Peyer's patch (tissue), 4 donors: ENCODE results near the gene GLS. TPM values are rescaled to one million over a fixed set of nuclear protein-coding genes. Genes with fewer than 3 reads are reported as not detected.

Experiments
- DNase-seq, 3 donors: peaks; one replicate each; pipeline ENCODE4 v3.0.0-alpha.2; 2017 to 2019
- H3K27ac ChIP-seq, 4 donors: fragments of 200-600 bp; sonication (generic); one replicate each; pipeline ENCODE4 v1.5.1; 2016 to 2019
- H3K27me3 ChIP-seq, 2 donors: fragments of 200-600 bp; sonication (generic); one replicate each; pipeline ENCODE4 v1.5.1; 2019
- H3K36me3 ChIP-seq, 3 donors: fragments of 200-600 bp; sonication (generic); one replicate each; pipeline ENCODE4 v1.5.1; 2016 to 2019
- H3K4me1 ChIP-seq, 4 donors: fragments of 200-600 bp; sonication (generic); one replicate each; pipeline ENCODE4 v1.5.1; 2016 to 2019
- H3K4me3 ChIP-seq, 4 donors: fragments of 200-600 bp; sonication (generic); 1 replicate in 3 of 4; 2 replicates in 1 of 4; pipeline ENCODE4 v1.5.1; 2016 to 2019; ENCODE audit warnings: mild to moderate bottlenecking in 1 of 4
- H3K9me3 ChIP-seq, 4 donors: fragments of 200-600 bp; sonication (generic); one replicate each; pipeline ENCODE4 v1.5.1; 2016 to 2019; ENCODE audit warnings: mild to moderate bottlenecking in 1 of 4
- CTCF ChIP-seq, 6 experiments: fragments of 450-650 bp in 4 of 6; fragments of 200-600 bp in 2 of 6; sonication (generic) in 1 of 6; IDR thresholded peaks; one replicate each; pipeline ENCODE4 v1.5.1; 2017 to 2019; ENCODE audit warnings: antibody characterized with exemption in 6 of 6, mild to moderate bottlenecking in 3 of 6, moderate library complexity in 1 of 6
- POLR2A ChIP-seq, 2 donors: fragments of 450-650 bp; IDR thresholded peaks; one replicate each; pipeline ENCODE4 v1.5.1; 2017; ENCODE audit warnings: antibody characterized with exemption in 2 of 2, mild to moderate bottlenecking in 2 of 2, moderate library complexity in 2 of 2
- total RNA-seq, 4 donors: library from RNA; depleted of rRNA; stranded (reverse); fragments of >200 nt; gene quantifications; one replicate each; pipeline ENCODE4 v1.1.0, GENCODE V29; 2016

Gene GLS
- total RNA-seq, 4 donors from 2014 or later = 232 to 298 (median 258) TPM

GRCh38 chr2:190911813-190912212 lies 31.2 kb downstream of the GLS start:
- no peaks in the 10 kb centered on the region for H3K9me3 ChIP-seq
- TF ChIP-seq CTCF (IDR thresholded peaks at IDR 0.05) = no peak
- TF ChIP-seq POLR2A (IDR thresholded peaks at IDR 0.05) = no peak
- H3K36me3 ChIP-seq = peaks cover 0 to 42% (median 0%) of the 10 kb centered on the region in 3 donors
- no peaks in the 10 kb centered on the region for H3K27me3 ChIP-seq
- H3K4me1 ChIP-seq = no peaks in the 10 kb centered on the region
- H3K4me3 ChIP-seq = no peak overlapping the region
- no peak for DNase-seq
- H3K27ac ChIP-seq = peak overlapping the region in 1 of 4 donors; percentile 1

DNA sequence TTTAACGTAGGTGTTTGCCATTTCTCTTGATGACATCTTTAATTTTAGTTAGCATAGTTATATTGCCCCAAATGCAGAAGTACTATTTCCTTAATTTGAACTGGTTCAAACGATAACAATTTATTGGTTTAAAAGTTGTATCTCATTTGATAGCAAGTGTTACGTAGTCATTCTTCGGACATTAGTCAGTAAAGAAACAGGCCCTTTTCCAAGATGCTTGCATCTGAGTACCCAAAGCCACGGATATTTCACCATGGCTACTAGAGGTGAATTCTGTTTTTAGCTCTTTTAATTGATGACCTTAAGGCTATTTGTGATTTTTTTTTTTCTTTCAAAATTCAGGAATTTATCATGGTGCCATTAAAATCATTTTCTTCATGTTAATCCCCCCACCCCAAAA lies 32.1 kb downstream of the GLS start:
- TF ChIP-seq CTCF (IDR thresholded peaks at IDR 0.05) = no peak
- TF ChIP-seq POLR2A (IDR thresholded peaks at IDR 0.05) = no peak
- no peak for DNase-seq
- peaks cover 0 to 51% (median 0%) of the 10 kb centered on the region in 3 donors for H3K36me3 ChIP-seq
- H3K9me3 ChIP-seq = no peaks in the 10 kb centered on the region
- H3K4me1 ChIP-seq = no peaks in the 10 kb centered on the region
- H3K27me3 ChIP-seq = no peaks in the 10 kb centered on the region
- H3K27ac ChIP-seq = no peak overlapping the region
- H3K4me3 ChIP-seq = no peak overlapping the region

DNA sequence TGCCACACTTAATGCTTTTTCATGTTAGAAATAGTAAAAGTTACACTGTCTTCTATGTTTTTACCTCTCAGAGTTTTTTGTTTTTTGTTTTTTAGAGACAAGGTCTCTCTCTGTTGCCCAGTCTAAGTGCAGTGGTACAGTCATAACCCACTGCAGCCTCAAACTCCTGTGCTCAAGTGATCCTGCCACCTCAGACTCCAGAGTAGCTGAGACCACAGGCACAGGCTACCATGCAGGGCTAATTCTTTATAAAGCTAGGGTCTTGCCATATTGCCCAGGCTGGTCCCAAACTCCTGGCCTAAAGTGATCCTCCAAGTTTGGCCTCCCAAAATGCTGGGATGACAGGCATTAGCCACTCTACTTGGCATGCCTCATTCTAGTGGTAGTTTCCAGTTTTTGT lies 33.1 kb downstream of the GLS start:
- no peak overlapping the region for H3K4me3 ChIP-seq
- H3K27ac ChIP-seq = no peak overlapping the region
- no peaks in the 10 kb centered on the region for H3K4me1 ChIP-seq
- DNase-seq = no peak
- no peaks in the 10 kb centered on the region for H3K9me3 ChIP-seq
- TF ChIP-seq CTCF (IDR thresholded peaks at IDR 0.05) = no peak
- TF ChIP-seq POLR2A (IDR thresholded peaks at IDR 0.05) = no peak
- H3K27me3 ChIP-seq = no peaks in the 10 kb centered on the region
- H3K36me3 ChIP-seq = peaks cover 0 to 56% (median 0%) of the 10 kb centered on the region in 3 donors

- DNase-seq = no peak
Observed at GRCh38 chr2:190916829-190917228, 36.2 kb downstream of the GLS start.

GRCh38 chr2:190920085-190920484 lies 39.5 kb downstream of the GLS start:
- H3K36me3 ChIP-seq = peaks cover 0 to 68% (median 0%) of the 10 kb centered on the region in 3 donors
- no peak overlapping the region for H3K4me3 ChIP-seq
- no peak overlapping the region for H3K27ac ChIP-seq
- no peak for DNase-seq
- H3K27me3 ChIP-seq = no peaks in the 10 kb centered on the region
- H3K9me3 ChIP-seq = no peaks in the 10 kb centered on the region
- no peak for TF ChIP-seq POLR2A (IDR thresholded peaks at IDR 0.05)
- TF ChIP-seq CTCF (IDR thresholded peaks at IDR 0.05) = no peak
- H3K4me1 ChIP-seq = no peaks in the 10 kb centered on the region

More at GRCh38 chr2:190916829-190917228, 36.2 kb downstream of the GLS start:
- H3K27ac ChIP-seq = no peak overlapping the region
- H3K4me1 ChIP-seq = no peaks in the 10 kb centered on the region
- no peak for TF ChIP-seq POLR2A (IDR thresholded peaks at IDR 0.05)
- no peak for TF ChIP-seq CTCF (IDR thresholded peaks at IDR 0.05)
- no peaks in the 10 kb centered on the region for H3K9me3 ChIP-seq
- H3K4me3 ChIP-seq = no peak overlapping the region
- no peaks in the 10 kb centered on the region for H3K27me3 ChIP-seq
- peaks cover 0 to 65% (median 0%) of the 10 kb centered on the region in 3 donors for H3K36me3 ChIP-seq

DNA sequence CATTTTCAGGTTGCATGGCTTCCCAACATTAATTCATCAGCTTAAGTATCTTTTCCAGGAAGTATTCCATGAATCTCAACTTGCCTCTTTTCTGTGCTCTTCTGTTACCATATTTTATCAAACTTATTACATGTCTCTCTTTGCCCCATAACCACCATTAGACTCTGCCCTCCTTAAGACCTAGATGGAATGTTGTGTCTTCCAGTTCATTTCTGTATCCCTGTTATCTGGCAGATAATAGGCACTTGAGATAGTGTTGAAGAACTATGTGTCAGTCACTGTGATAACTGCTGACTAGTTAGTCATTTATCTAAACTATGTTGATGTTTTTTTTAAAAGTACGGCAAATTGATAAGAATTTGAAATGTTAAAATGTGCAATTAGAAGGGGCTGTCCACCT lies 41.8 kb downstream of the GLS start:
- H3K4me1 ChIP-seq = no peaks in the 10 kb centered on the region
- no peak overlapping the region for H3K4me3 ChIP-seq
- no peak for TF ChIP-seq CTCF (IDR thresholded peaks at IDR 0.05)
- TF ChIP-seq POLR2A (IDR thresholded peaks at IDR 0.05) = no peak
- no peaks in the 10 kb centered on the region for H3K27me3 ChIP-seq
- H3K36me3 ChIP-seq = peaks cover 0 to 59% (median 0%) of the 10 kb centered on the region in 3 donors
- DNase-seq = no peak
- H3K27ac ChIP-seq = no peak overlapping the region
- H3K9me3 ChIP-seq = no peaks in the 10 kb centered on the region
